H9 (cell line): ENCODE results near the gene LAMC1. TPM values are rescaled to one million over a fixed set of nuclear protein-coding genes. Genes with fewer than 3 reads are reported as not detected.

Experiments used
- DNase-seq: peaks from one replicate; pipeline ENCODE4 v3.0.0-alpha.2; 2017
- H2AFZ ChIP-seq: one replicate; pipeline ENCODE4 v1.6.1; 2013; ENCODE audit warnings: mild to moderate bottlenecking, low read length, control low read depth, moderate library complexity
- H2AK5ac ChIP-seq: 2 replicates; pipeline ENCODE4 v1.6.1; 2013; ENCODE audit warnings: low read length, control low read depth, mixed read lengths; ENCODE audit not compliant: insufficient read length
- H2BK120ac ChIP-seq: one replicate; pipeline ENCODE4 v1.6.1; 2013; ENCODE audit warnings: low read depth, mild to moderate bottlenecking, low read length, control low read depth, inconsistent platforms; ENCODE audit not compliant: poor library complexity, severe bottlenecking
- H2BK12ac ChIP-seq: 2 replicates; pipeline ENCODE4 v1.6.1; 2013; ENCODE audit warnings: low read length, control low read depth, mixed read lengths, low read depth; ENCODE audit not compliant: insufficient read length
- H2BK15ac ChIP-seq: 2 replicates; pipeline ENCODE4 v1.6.1; 2013; ENCODE audit warnings: low read depth, low read length, control low read depth
- H2BK20ac ChIP-seq: one replicate; pipeline ENCODE4 v1.6.1; 2013; ENCODE audit warnings: low read depth, mild to moderate bottlenecking, low read length, control low read depth, inconsistent platforms; ENCODE audit not compliant: poor library complexity, severe bottlenecking
- H2BK5ac ChIP-seq: 2 replicates; pipeline ENCODE4 v1.6.1; 2013; ENCODE audit warnings: low read length, control low read depth, mixed read lengths; ENCODE audit not compliant: insufficient read length
- H3K14ac ChIP-seq: 2 replicates; pipeline ENCODE4 v1.6.1; 2013; ENCODE audit warnings: low read length, control low read depth; ENCODE audit not compliant: insufficient read depth
- H3K18ac ChIP-seq: 2 replicates; pipeline ENCODE4 v1.6.1; 2013; ENCODE audit warnings: low read depth, mild to moderate bottlenecking, mixed read lengths, low read length, control low read depth; ENCODE audit not compliant: insufficient read length
- H3K23ac ChIP-seq: 2 replicates; pipeline ENCODE4 v1.6.1; 2013; ENCODE audit warnings: low read length, control low read depth, mixed read lengths, low read depth; ENCODE audit not compliant: insufficient read length
- H3K23me2 ChIP-seq: 2 replicates; pipeline ENCODE4 v1.6.1; 2013; ENCODE audit warnings: low read depth, mild to moderate bottlenecking, mixed read lengths, low read length, control low read depth; ENCODE audit not compliant: insufficient read length, poor library complexity, severe bottlenecking
- H3K27ac ChIP-seq: 2 replicates; pipeline ENCODE4 v1.5.1; 2013; ENCODE audit warnings: low read length, control low read depth, mixed read lengths, low read depth; ENCODE audit not compliant: insufficient read length
- H3K27me3 ChIP-seq: 2 replicates; pipeline ENCODE4 v1.6.1; 2013; ENCODE audit warnings: low read length, control low read depth, inconsistent platforms; ENCODE audit not compliant: insufficient read depth
- H3K4ac ChIP-seq: 2 replicates; pipeline ENCODE4 v1.6.1; 2013; ENCODE audit warnings: low read depth, mild to moderate bottlenecking, control low read depth, inconsistent platforms, low read length, moderate library complexity
- H3K4me1 ChIP-seq: 2 replicates; pipeline ENCODE4 v1.6.1; 2013; ENCODE audit warnings: low read length, control low read depth, inconsistent platforms; ENCODE audit not compliant: insufficient read depth
- H3K4me2 ChIP-seq: 2 replicates; pipeline ENCODE4 v1.6.1; 2013; ENCODE audit warnings: low read length, control low read depth, mixed read lengths; ENCODE audit not compliant: insufficient read length, insufficient read depth
- H3K56ac ChIP-seq: 2 replicates; pipeline ENCODE4 v1.6.1; 2013; ENCODE audit warnings: low read depth, mild to moderate bottlenecking, mixed read lengths, low read length, control low read depth; ENCODE audit not compliant: insufficient read length
- H3K79me1 ChIP-seq: 2 replicates; pipeline ENCODE4 v1.6.1; 2013; ENCODE audit warnings: low read depth, mild to moderate bottlenecking, moderate library complexity, low read length, control low read depth, inconsistent platforms; ENCODE audit not compliant: insufficient read depth, poor library complexity, severe bottlenecking
- H3K79me2 ChIP-seq: 2 replicates; pipeline ENCODE4 v1.6.1; 2013; ENCODE audit warnings: low read length, control low read depth, inconsistent platforms; ENCODE audit not compliant: insufficient read depth
- H3K9ac ChIP-seq: 2 replicates; pipeline ENCODE4 v1.6.1; 2013; ENCODE audit warnings: low read length, control low read depth, mixed read lengths; ENCODE audit not compliant: insufficient read length; ENCODE audit errors: extremely low read depth
- H3K9me3 ChIP-seq: one replicate; pipeline ENCODE4 v1.6.1; 2013; ENCODE audit warnings: low read depth, low read length, inconsistent platforms; ENCODE audit not compliant: control insufficient read depth
- H3T11ph ChIP-seq: one replicate; pipeline ENCODE4 v1.6.1; 2013; ENCODE audit warnings: mild to moderate bottlenecking, low read length, control low read depth, inconsistent platforms
- H4K20me1 ChIP-seq: one replicate; pipeline ENCODE4 v1.6.1; 2013; ENCODE audit not compliant: control insufficient read depth, insufficient read length, insufficient read depth
- H4K5ac ChIP-seq: 2 replicates; pipeline ENCODE4 v1.6.1; 2013; ENCODE audit warnings: low read depth, mild to moderate bottlenecking, mixed read lengths, low read length, control low read depth; ENCODE audit not compliant: insufficient read length
- H4K8ac ChIP-seq: replicated peaks from 2 replicates; pipeline ENCODE4 v1.6.1; 2013; ENCODE audit warnings: low read length, control low read depth, mixed read lengths, low read depth; ENCODE audit not compliant: insufficient read length
- H4K91ac ChIP-seq: 2 replicates; pipeline ENCODE4 v1.6.1; 2013; ENCODE audit warnings: low read depth, mild to moderate bottlenecking, moderate library complexity, mixed read lengths, low read length, control low read depth; ENCODE audit not compliant: insufficient read length
- H3K27ac Mint-ChIP-seq, 3 experiments: 2 replicates in 2 of 3; 3 replicates in 1 of 3; pipeline ENCODE4 v1.8.0; 2020 to 2021; ENCODE audit warnings: mixed read lengths in 3 of 3, mild to moderate bottlenecking in 1 of 3, moderate library complexity in 1 of 3
- H3K27me3 Mint-ChIP-seq: 2 replicates; pipeline ENCODE4 v1.8.0; 2021; ENCODE audit warnings: low read depth, mild to moderate bottlenecking, moderate library complexity, mixed read lengths
- H3K36me3 Mint-ChIP-seq, 3 experiments: 2 replicates in 2 of 3; 3 replicates in 1 of 3; pipeline ENCODE4 v1.8.0; 2020 to 2021; ENCODE audit warnings: low read depth in 3 of 3, mixed read lengths in 3 of 3; ENCODE audit not compliant: insufficient read depth in 1 of 3
- H3K4me1 Mint-ChIP-seq, 2 experiments: 2 replicates each; pipeline ENCODE4 v1.8.0; 2020; ENCODE audit warnings: mixed read lengths in 2 of 2
- H3K4me3 Mint-ChIP-seq, 2 experiments: 2 replicates in 1 of 2; 3 replicates in 1 of 2; pipeline ENCODE4 v1.8.0; 2020 to 2021; ENCODE audit warnings: mild to moderate bottlenecking in 2 of 2, mixed read lengths in 2 of 2, moderate library complexity in 1 of 2
- H3K9me3 Mint-ChIP-seq, 2 experiments: 2 replicates in 1 of 2; 3 replicates in 1 of 2; pipeline ENCODE4 v1.8.0; 2020; ENCODE audit warnings: mild to moderate bottlenecking in 2 of 2, mixed read lengths in 2 of 2, moderate library complexity in 1 of 2
- WGBS: extraction: QIAGEN DNeasy Blood & Tissue Kit; methylation state at CpG from one replicate; pipeline ENCODE4 v1.1.7; 2013; ENCODE audit warnings: missing lambda C conversion rate, low lambda C conversion rate, mixed read lengths; ENCODE audit not compliant: insufficient read length; ENCODE audit errors: extremely low coverage; 5-methylcytosine and 5-hydroxymethylcytosine counted together
- total RNA-seq: library from RNA; stranded (reverse); gene quantifications from 2 replicates; pipeline ENCODE4 v1.2.1, GENCODE V29; 2021
- TF ChIP-seq, protein P1 (sequence below): fragments of 200-600 bp; sonication (generic); conservative IDR thresholded peaks from 3 replicates; pipeline ENCODE4 v1.8.0; 2021; ENCODE audit warnings: antibody characterized with exemption, mild to moderate bottlenecking

Gene LAMC1
- total RNA-seq, 1 experiment from 2014 or later: 96.2 TPM

DNA sequence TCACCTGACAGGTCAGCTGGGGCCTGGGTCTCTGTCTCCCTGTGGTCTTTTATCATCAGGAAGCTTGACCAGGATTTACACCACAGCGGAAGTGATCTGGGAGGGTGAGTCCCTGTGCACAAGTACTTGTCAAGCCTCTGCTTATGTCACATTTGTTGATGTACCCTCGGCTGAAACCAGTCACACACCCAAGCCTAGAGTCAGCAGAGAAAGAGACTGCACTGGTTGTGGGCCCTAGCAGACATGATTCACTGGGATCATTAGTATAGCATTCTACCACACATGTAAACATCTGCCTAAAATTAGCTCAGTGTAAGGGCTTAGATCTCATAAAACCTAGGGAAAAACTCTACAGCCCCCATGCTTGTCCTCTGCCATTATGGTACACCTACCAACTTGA lies 83.5 kb downstream of the LAMC1 start:
- H3K4me1 Mint-ChIP-seq: peaks cover 28 to 35% of the 10 kb centered on the region in 2 experiments
- no peaks in the 10 kb centered on the region for H3K9me3 Mint-ChIP-seq

More for the DNA sequence above, 83.5 kb downstream of the LAMC1 start:
- no peak overlapping the region for H3K4me2 ChIP-seq
- no peak overlapping the region for H3T11ph ChIP-seq
- WGBS: no CpG with 5 or more reads among the region's 2 CpGs
- H2BK120ac ChIP-seq: no peak overlapping the region
- H3K4ac ChIP-seq: no peak overlapping the region
- TF ChIP-seq, protein P1, sequence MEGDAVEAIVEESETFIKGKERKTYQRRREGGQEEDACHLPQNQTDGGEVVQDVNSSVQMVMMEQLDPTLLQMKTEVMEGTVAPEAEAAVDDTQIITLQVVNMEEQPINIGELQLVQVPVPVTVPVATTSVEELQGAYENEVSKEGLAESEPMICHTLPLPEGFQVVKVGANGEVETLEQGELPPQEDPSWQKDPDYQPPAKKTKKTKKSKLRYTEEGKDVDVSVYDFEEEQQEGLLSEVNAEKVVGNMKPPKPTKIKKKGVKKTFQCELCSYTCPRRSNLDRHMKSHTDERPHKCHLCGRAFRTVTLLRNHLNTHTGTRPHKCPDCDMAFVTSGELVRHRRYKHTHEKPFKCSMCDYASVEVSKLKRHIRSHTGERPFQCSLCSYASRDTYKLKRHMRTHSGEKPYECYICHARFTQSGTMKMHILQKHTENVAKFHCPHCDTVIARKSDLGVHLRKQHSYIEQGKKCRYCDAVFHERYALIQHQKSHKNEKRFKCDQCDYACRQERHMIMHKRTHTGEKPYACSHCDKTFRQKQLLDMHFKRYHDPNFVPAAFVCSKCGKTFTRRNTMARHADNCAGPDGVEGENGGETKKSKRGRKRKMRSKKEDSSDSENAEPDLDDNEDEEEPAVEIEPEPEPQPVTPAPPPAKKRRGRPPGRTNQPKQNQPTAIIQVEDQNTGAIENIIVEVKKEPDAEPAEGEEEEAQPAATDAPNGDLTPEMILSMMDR: no peak
- H2BK5ac ChIP-seq: no peak overlapping the region
- peaks cover 15% of the 10 kb centered on the region; the same call in 1 of the 2 replicates for H3K4me1 ChIP-seq
- no peak overlapping the region for H2BK20ac ChIP-seq
- Mint-ChIP-seq H3K27ac (peak overlapping the region in 1 of 3 experiments; percentile 36; a peak in 1 of 7 replicates), H3K4me3 (no peak overlapping the region), H3K36me3 (peaks cover 0 to 13% (median 0%) of the 10 kb centered on the region in 3 experiments; a peak in 3 of 7 replicates), H3K27me3 (no peaks in the 10 kb centered on the region)
- H4K8ac ChIP-seq: no peak overlapping the region
- no peaks in the 10 kb centered on the region for H3K79me2 ChIP-seq
- no peaks in the 10 kb centered on the region for H3K27me3 ChIP-seq
- no peaks in the 10 kb centered on the region for H3K9me3 ChIP-seq
- H3K23me2 ChIP-seq: no peaks in the 10 kb centered on the region
- no peak overlapping the region for H2AFZ ChIP-seq
- H3K14ac ChIP-seq: no peak overlapping the region
- H3K27ac ChIP-seq: no peak overlapping the region
- H4K5ac ChIP-seq: no peak overlapping the region
- H3K9ac ChIP-seq: no peak overlapping the region
- no peak for DNase-seq
- H4K91ac ChIP-seq: no peak overlapping the region
- no peak overlapping the region for H2BK12ac ChIP-seq
- no peak overlapping the region for H3K56ac ChIP-seq
- no peak overlapping the region for H2AK5ac ChIP-seq
- H4K20me1 ChIP-seq: no peaks in the 10 kb centered on the region
- no peak overlapping the region for H3K18ac ChIP-seq
- H3K79me1 ChIP-seq: no peaks in the 10 kb centered on the region
- no peak overlapping the region for H3K23ac ChIP-seq
- H2BK15ac ChIP-seq: no peak overlapping the region
